ENCODE data around the gene C2CD4D.

Gene C2CD4D

DNA sequence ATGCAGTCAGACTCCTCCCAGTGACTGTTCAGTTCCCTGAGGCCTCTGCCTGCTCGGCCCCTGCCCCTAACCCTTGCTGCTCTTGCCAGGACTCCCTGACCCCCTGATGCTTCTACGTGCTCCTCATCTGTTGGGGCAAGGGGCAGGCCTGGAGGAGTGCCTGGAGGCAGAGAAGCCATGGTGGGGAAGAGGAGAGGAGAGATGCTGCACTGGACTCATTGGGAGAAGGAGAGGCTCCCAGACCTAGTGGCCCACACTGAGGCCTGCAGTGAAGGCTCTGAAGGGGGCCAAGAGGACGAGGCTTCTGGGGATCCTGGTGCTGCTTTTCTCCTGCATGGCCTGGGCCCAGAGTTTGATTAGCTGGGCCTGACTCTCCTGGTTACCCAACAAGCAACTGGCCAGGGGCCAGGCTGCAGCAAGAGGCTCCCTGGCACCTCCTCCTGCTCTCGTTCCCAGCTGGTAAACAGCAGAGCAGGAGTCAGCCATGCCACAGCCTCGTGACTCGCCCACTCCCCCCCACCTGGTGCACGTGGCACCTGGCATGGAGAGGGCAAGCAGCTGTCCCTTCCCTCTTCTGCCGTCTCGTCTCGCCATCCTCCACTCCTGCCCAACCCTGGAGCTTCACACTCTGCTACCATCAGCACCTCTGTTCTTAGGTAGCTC is 7.2 kb downstream of the C2CD4D start:
- no peak for DNase-seq

DNA sequence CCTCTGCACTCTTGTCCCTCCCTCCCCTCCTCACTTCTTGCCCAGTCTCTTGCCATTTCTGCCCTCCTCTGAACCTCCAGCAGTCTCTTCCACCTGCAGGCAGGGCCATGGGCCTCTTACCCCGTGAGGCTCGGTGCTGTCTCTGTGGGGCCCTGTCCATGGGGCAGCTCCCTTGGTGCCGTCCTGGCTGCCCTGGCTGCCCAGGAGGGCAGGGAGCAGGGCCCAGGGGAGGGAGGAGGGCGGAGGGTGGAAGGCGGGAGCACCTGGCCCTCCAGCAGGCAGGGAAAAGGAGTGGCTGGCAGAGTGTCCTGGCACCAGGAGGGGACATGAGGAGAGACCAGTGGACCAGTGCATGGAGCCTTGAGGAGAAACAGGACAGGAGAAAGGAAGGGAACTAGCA is 8.0 kb downstream of the C2CD4D start, which contains the start of gene RORC:
Gene RORC (minus strand): TSS at position 198 of the 400 bp plus-strand sequence. CDS start 38 bp downstream, at position 160.
- DNase-seq = no peak

DNA sequence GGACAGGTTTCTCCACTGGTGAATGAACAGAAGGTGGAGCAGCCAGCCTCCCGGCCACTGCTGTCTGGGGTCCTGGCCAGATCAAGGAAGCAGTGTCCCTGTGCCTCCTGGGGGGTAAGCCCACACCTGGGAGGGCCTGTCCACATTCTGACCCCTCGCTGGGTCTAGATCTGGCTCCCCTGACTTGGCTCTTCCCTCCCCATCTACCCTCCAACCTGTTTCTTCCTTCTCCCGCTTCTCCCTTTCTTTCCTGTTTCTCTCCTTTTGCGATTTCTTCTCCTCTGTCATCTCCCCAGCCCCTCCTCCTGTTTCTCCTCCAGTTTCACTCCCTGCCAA is 8.4 kb downstream of the C2CD4D start:
- no peak for DNase-seq

DNA sequence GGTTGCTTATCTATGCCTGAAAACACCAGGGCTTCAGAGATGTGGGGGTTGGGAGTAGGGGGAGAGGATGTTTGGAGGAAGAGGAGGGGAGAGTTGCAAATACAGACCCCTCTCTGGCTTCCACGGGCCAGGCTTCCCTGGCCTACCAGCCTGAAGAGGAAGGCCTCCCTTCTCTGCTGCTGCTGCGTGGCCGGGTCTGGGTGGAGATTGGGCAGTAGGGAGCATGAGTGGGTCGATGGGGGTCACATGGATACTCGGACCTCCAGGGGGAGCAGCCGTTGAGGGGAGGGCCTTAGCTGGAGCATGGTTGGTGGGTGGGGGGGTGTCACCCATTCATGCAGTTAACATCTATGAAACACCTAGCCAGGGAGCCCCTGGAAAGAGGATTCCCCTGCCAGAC is 9.6 kb downstream of the C2CD4D start:
- no peak for DNase-seq

DNA sequence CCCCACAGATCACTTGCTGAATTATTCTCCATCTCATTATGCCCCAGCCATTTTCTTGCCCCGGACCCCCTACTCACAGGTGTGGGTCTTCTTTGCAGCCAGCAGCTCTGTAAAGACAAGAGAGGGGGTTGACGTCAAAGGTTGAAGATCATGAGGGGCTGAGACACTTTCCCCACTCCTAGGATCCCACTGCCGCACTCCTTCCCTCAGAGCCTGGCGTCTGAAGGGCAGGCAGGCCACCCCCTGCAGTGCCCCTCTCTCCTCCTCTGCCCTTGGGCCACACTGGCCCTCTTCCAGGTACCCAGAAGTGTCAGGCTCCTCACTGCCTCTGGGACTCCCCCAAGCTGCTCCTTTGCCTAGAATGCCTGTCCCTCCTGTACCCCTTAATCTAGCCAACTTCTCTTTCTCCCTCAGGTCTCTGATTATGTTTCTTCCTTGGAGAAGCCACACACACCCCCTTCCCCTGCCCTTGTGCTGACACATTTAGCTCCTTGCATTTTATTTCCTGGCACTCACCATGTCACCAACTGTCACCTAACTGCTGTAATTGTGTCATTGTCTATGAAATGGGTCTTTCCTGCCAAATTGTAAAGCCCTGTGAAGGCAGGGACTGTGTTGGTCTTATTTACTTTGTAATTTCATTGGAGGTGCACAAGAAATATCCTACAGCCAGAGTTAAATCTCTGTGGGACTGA is 10.1 kb downstream of the C2CD4D start:
- DNase-seq = no peak

DNA sequence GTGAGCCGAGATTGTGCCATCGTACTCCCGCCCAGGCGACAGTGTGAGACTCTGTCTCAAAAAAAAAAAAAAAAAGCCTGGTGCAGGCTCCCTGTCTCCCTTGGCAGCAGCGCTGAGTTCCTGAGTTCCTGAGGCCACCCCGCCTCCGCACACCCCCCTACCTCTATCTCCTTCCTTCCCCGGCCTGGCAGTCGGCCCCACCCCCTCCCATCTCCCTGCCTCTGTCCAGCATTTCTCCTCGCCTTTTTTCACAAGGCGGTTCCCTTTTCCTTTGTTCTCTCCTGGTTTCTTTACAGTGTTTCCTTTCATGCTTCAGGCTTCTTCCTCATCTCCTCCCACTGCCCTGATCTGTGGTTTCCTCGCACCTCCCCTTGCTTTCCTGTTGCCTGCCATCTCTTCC is 10.7 kb downstream of the C2CD4D start:
- DNase-seq = no peak

DNA sequence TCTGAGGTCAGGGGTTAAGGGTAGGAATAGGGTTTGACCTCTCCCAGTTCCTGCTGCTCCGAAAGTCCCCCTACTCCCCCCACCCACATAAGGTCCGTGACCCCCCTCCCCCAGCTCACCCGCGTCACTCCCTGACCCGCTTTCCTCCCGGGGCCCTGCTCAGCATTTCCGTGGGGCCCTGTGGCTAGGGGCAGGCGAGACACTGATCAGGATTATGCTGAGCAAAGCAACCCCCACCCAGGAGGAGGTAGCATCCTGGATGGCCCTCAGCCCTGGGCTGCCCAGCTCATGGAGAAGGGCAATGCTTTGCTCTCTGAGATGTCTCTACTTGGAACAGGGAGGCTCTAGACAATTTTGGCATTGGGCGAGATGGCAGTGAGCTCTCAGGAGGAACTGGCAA is 11.8 kb downstream of the C2CD4D start:
- DNase-seq = no peak

DNA sequence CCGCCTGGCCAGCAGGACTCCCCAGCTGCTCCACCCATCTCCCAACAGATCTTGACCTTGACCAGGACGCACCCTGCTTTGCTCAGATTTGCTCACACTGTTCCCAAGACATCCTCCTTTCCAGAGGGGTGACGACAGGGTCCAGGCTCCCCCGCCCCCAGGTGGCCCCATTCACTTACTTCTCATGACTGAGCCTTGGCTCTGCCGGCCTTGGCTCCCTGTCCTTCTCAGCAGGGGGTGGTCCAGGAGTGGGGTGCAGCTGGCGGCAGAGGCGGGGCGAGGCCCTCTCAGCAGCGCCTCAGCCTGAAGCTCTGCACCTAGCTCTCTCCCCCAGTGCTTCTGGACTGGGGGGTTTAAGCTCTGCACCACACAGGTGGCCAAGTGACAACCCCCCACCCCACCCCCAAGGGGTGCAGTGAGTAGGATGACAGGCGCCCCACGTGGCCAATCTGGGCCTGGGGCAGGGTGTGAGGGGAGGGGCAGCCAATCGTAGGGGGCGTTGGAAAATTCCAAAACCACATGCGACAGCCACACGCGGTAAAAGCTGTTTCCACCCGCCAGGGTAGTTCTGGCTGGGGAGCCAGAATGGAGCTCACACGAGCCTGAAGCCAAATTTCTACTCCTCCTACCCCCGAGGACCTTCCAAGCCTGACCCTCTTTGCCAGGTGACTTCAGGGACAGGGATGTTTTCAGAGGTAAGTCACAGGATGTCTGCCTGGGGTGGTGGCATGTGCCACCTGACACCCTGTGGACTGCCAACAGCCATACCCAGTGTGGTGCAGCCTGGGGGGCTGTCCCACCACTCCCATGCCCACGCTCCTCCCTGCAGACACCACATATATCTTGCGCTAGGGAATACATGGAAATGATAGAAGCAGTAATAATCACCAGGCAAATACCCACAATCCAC is 13.6 kb downstream of the C2CD4D start:
- no peak for DNase-seq

DNA sequence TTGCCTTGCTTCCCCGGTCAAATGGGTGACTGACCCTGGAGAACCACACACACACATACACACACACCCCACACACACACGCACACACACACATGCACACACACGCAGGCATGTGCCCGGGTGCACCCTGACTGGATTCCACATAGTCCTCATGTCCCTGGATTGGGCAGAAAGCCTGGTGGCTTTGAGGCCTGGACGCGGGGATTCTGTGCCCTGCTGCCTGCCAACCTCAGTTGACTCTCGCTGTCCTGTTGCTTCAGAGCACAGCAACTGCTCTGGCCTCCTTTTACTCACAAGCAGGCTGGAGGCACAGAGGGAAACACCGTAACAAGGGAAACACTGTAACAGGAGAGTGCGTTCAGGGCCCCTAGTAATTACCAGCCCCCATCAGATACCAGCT is 14.4 kb downstream of the C2CD4D start:
- no peak for DNase-seq

DNA sequence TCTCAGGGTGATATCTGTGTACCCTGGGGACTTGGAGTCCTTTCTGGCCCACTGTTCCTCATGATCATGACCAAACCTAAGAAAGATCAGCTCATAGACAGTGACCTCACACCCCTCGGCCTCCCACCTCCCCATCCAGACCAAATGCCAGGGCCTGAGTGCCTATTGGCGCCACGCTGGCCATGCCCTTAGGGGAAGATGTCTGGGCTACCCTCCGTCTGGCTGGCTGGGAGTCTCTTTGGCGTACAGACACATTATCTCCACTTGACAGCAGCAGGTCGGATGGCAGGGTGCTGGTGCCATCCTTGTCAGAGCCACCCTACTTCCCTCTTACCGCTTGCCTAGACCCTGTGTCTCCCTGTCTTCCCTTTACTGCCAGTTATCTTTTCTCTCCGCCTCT is 16.4 kb downstream of the C2CD4D start:
- DNase-seq = no peak

DNA sequence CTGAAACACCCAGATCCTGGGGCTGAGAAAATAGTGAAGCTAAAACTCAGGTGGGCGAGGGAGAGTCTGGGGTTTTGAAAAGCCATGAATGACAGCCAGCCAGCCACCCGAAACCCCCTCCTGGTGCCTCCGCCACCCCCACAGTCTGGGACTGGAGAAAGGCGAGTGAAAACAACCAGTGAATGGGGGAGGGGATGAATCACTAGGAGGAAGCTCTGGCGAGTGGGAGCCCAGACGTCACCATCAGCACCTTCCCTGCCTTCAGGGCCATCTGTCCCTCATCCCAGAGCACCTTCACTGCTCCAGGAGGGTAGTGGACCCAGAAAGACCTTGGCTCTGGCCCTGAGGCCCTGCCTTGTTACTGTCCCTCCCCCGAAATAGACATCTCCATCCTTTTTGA is 17.2 kb downstream of the C2CD4D start:
- DNase-seq = no peak

DNA sequence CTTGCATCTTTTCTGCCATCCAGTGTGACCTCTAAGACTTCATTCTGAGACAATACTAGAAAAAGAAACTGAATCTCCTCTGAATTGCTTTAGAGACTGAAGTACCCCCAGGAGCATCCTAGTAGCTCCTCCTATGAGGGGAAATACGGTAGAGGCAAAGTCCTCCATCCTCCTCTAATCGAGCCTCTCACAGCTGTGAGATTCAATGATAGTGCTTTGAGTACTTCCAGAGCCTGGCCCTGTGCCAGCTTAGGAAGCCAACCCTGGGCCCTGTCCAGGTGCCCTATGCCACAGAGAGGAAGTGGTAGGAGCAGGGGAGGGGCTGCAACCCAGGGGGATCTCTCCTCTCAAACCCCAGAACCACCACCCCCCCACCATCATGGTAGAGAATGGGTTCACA is 18.7 kb downstream of the C2CD4D start:
- DNase-seq = no peak

DNA sequence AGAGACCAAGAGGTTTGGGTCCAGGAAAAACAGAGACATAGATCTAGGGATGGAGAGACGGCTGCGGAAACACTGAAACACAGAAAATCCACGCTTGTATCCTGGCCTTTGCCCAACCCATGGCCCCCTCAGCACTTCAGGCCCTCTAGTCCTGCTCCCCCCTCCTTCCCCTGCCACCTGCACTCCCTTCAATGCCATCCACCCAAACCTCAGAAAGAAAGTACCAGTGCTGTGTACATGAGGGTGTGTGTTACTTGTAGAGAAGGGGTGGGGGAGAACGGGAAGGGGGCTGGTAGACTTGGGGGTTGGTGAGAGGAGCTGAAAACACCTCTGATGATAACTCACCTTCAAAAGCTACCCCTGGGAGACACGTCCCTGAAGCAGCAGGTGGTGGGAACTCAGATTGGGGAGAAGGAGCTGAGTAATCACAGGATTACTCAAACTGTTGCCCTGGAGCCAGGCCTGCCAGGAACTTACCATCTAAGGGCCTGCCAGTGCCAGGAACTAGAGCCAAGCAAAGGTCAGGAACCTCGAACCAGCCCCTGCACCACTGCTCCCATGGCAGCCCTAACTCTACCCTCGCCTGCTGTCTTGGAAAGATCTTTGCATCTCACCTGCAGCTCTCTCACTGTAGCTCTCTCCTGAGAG is 19.5 kb downstream of the C2CD4D start:
- DNase-seq = no peak

DNA sequence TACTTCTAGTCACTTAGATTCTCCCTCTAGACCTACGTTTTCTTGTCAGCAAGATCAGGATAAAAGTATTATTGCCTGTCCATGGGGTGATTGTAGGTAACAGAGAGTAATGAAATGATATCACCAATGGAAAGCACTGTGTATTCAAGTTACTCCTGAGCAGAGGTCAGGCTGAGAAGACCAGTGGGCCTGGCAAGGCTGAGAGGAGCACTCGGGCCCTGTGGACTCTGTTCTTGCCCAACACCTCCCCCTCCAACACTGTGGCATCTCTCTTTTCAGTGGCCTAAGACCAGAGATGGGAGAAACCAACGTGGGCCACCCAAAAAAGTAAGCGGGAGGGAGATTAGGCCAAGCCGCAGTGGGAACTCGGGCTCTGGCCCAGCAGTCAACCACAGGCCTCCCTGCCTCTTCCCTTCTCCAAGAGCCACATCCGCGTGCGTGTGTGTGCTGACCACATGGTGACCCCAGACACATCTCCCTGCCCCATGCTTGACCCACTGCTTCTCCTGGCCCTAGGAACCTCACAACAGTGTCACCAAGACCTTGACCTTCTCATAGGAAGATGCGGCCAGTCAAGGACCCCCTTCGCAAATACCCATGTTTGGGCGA is 20.3 kb downstream of the C2CD4D start:
- DNase-seq = no peak

DNA sequence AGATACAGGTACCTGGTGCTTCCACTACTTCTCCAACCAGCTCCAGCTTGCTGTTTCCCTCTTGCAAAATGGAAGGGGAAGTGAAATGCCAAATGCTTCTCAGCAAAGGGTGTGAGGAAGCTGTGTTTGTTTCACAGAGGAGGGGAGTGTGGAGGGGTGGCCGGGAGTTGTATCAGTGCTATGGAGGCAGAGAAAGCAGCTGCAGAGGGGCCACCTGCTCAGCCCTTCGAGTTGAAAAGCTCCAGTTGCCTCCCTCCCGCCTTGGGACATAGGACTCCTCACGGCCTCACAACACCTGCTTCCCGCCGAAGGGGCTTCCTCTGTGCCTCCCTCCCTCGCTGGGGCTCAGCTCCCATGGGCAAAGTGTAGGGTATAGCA is 22.3 kb downstream of the C2CD4D start:
- DNase-seq = no peak

DNA sequence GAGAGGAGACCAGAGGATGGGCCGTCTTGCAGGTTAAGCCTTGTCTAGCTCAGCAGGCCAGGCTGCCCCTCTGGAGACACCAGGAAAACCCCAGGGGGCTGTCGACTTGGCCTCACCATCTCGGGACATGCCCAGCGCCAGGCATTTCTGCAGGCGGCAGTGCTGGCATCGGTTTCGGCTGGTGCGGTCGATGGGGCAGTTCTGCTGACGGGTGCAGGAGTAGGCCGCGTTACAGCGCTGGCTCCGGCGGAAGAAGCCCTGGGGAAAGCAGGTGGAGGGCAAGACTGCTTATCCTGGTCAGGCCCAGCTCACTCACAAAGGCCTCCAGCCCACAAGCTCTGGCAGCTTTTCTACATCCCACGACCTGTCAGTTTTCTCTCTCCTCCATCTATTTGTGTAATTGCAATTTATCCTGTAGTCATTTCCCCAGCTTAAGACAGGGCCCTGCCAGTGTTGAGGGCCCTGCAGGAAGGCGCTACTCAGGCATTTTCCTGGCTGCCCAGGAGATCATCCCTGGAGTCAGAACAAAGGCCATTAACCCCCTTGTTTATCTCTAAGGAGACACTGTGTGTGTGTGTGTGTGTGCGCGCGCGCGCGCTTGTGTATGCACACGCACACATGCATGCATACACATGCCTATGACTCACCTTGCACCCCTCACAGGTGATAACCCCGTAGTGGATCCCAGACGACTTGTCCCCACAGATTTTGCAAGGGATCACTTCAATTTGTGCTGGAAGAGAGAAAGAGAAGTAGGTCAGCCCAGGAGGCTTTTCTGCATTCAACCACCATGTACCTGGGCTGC is 22.9 kb downstream of the C2CD4D start:
- no peak for DNase-seq

DNA sequence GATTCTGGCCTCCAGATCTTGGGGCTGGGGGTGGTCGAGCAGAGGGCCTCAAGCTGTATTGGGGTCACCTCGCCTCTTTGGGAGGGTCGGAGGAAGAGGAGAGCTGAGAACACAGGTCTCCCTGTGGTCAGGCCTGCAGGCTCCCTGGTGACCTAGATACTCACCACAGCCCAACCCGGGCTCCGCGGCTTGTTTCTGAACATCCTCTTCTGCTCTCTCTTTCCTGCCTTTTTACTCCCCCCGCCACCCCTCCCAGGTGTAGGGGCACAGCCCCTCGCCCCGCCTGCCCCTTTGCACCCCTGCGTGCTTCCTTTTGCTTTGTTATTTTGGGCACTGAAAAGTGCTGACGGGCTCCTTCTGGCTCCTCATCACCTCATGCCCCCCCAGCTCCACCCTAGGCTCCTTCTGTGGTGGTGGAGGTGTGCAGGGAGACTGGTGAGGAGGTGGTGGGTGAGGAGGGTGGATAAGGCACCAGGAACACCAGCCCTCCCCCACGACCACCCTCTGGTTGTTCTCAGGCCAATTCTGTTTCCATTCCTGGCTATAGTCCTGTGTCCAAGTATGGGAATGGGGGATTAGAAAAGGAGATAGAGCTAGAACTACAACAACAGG is 23.8 kb downstream of the C2CD4D start:
- DNase-seq = no peak

DNA sequence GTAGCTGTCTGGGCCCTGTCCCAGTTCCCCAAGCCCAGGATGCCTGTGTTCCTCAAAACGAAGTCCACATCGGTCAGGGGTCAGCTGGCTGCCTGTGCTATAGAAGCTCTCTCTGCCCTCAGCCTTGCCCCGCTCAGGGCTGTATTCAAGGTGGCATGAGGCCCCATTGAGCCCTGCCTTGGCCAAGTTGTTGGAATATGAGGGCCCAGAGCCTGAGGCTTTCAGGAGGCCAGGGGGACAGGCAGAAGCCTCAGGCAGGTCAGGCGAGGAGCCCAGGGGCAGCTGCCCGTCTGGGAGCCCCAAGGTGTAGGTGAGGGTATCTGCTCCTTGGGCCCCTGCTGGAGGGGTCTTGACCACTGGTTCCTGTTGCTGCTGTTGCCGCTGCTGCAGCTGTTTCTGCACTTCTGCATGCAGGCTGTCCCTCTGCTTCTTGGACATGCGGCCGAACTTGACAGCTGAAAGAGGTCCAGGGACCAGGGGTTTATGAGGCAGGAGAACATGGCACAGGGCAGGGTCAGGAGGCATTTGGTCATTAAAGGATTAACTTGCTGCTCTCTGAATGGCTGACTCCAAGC is 24.6 kb downstream of the C2CD4D start:
- no peak for DNase-seq

DNA sequence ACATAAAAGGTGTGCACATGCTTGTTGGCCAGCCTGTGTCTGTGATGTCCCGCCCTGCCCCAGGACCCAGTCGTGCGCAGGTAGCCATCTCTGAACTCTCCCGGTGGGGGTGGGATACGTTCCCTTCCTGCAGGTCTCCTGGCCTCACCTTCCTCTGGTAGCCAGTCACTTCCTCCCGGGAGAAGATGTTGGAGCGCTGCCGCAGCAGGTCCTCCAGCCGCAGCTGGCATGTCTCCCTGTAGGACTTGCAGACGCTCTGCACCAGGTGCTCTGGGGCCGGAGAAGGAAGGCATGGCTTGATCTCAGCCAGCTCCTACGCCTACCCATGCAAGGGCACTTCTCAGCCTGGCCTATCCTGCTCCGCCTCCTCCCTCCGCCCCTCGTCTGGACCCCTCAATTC is 25.2 kb downstream of the C2CD4D start:
- DNase-seq = no peak

DNA sequence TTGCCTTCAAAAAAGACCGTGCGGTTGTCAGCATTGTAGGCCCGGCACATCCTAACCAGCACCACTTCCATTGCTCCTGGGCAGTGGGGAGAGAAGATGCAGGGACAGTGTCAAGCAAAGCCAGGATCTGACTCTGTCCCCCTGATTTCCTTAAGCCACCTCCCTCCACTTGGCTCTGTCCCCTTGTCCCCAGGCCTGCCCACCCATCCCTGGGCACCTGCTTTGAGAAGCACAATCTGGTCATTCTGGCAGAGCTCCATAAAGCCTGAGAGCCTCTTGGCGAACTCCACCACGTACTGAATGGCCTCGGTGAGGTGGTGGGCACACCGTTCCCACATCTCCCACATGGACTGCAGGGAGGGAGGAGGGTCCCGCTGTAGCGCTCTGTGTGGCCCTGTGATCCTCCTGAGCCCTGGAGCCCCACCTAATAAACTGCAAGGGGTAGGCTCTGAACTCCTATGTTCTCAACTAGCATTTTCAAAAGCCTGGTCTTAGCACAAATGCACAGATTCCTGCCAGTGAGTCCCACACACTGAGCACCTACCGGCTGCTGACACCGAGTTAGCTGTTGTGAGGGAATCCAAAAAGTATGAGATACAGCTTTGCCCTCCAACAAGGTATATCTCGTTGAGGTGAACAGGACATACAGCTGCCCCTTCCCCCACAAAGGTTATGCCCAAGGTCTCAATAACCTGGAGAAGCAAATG is 26.2 kb downstream of the C2CD4D start:
- no peak for DNase-seq

DNA sequence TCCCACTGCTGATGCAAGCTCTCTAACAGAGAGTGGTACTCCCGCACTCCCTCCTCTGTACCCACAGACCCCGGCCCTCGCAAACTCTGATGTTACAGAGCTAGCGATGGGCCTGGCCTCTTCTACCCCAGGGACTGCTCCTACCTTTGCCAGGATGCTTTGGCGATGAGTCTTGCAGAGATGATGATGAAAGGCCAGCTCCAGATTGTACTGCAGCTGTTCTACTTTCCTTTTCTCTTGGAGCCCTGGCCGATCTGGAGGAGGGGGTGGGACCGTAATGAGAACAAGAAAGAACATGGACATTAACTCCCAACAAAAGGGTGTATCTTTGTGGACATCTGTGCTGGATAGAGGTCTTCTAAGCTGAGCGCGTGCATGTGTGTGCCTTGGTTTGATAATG is 28.4 kb downstream of the C2CD4D start:
- DNase-seq = no peak

All from SIG-M5 (cell line).